ENCODE data around the gene PRKCH. TPM values are rescaled to one million over a fixed set of nuclear protein-coding genes. Genes with fewer than 3 reads are reported as not detected.

The PRKCH gene
- total and polyA plus RNA-seq, 2 donors (not counting 3 experiments of a cell fraction or from before 2014, with no cell fraction given), result 97.7 to 103 TPM

DNA sequence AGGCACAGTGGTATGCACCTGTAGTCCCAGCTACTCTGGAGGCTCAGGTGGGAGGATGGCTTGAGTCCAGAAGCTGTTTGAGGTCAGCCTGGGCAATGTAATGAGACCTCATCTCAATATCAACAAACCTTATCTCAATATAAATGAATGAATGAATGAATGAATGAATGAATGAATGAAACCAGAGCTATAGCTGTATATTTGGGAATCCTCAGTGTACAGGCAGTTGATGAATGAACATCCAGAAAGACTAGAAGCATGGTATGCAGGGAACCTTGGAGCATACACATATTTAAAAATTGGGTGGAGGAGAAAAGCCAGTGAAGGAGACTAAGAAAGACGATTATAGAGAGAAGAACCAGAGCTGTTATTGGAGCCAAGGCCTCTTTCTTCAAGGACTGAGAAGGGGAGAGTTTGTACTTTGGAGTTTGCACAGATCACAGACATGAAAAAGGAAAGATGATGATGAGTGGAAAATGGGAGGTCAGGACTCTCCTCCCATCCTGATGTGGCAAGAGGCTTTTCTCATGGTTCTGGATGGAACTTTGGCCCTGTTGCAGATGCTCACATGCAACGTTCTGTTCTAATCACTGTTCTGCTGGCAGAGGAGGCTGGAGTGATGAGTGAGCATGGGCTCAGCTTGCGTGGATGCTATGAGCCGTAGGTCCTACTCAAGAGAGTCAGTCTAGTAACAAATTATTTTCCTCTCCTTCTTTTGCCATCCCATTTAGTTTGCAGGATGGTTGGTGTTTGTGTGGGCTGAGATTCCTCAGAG, 114.4 kb downstream of the PRKCH start:
- H3K79me2 ChIP-seq (ENCODE audit: control insufficient read depth, insufficient read depth, low read length), result peaks cover 57% of the 10 kb centered on the region
- ChIA-PET CTCF (interaction anchor here (1.0 to 4.2 kb wide), 3 partner anchors 12 to 139 kb away, joined by 3 to 21 read pairs (median 4); no protein-coding TSS in a partner anchor), POLR2A (no interaction called here)
- no TSS peak for BruUV-seq (replicated peaks)
- dilution Hi-C loops (cut with MboI; ENCODE audit: extremely low pct_ligation_motif_present, low sequenced_read_pairs) (no loop called here), intact Hi-C loops (cut with micrococcal nuclease) (loop anchor here (5.0 kb wide), 1 partner anchor 138 kb away; no protein-coding TSS in a partner anchor)
- FAIRE-seq (no peak), DNase-seq (ENCODE audit: low read depth, low spot score) (no peak)
- H3K4me3 ChIP-seq (replicated peaks in 1 of 3; ENCODE audit: insufficient read depth in 1 of 3, low read depth in 1 of 3, low read length in 3 of 3), result no peak overlapping the region
- H3K27ac ChIP-seq (ENCODE audit: insufficient read depth, low read depth, low read length), result no peak overlapping the region
- H3K27me3 ChIP-seq (ENCODE audit: control insufficient read depth in 2 of 2, insufficient read depth in 2 of 2, low read length in 2 of 2), result no peaks in the 10 kb centered on the region
- H3K9me3 ChIP-seq (replicated peaks; ENCODE audit: control insufficient read depth, insufficient read depth, low read length), result no peaks in the 10 kb centered on the region
- TF ChIP-seq JUN (IDR thresholded peaks at IDR 0.05; ENCODE audit: borderline replicate concordance, insufficient read depth, insufficient read length, low read depth), result no peak
- TF ChIP-seq POLR2A (IDR thresholded peaks at IDR 0.05; ENCODE audit: low read depth, low read length), result no peak
- TF ChIP-seq, protein P1, sequence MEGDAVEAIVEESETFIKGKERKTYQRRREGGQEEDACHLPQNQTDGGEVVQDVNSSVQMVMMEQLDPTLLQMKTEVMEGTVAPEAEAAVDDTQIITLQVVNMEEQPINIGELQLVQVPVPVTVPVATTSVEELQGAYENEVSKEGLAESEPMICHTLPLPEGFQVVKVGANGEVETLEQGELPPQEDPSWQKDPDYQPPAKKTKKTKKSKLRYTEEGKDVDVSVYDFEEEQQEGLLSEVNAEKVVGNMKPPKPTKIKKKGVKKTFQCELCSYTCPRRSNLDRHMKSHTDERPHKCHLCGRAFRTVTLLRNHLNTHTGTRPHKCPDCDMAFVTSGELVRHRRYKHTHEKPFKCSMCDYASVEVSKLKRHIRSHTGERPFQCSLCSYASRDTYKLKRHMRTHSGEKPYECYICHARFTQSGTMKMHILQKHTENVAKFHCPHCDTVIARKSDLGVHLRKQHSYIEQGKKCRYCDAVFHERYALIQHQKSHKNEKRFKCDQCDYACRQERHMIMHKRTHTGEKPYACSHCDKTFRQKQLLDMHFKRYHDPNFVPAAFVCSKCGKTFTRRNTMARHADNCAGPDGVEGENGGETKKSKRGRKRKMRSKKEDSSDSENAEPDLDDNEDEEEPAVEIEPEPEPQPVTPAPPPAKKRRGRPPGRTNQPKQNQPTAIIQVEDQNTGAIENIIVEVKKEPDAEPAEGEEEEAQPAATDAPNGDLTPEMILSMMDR (IDR thresholded peaks at IDR 0.05; ENCODE audit: extremely low read depth in 1 of 2, insufficient read depth in 1 of 2, low read depth in 1 of 2, low read length in 2 of 2), result no peak
- TF ChIP-seq GATA2 (IDR thresholded peaks at IDR 0.05; ENCODE audit: insufficient read depth, insufficient read length, low read depth, low read length), result no peak
- no peak for TF ChIP-seq POLR2AphosphoS5 (IDR thresholded peaks at IDR 0.05; ENCODE audit: insufficient read depth, low read depth, low read length)
- no peak for TF ChIP-seq EZH2 (IDR thresholded peaks at IDR 0.05; ENCODE audit: borderline replicate concordance, low read depth, low read length, severe bottlenecking)
- TF ChIP-seq, protein P2, sequence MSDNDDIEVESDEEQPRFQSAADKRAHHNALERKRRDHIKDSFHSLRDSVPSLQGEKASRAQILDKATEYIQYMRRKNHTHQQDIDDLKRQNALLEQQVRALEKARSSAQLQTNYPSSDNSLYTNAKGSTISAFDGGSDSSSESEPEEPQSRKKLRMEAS (IDR thresholded peaks at IDR 0.05; ENCODE audit: insufficient read depth, insufficient read length), result no peak
- no peak for TF ChIP-seq FOS (IDR thresholded peaks at IDR 0.05; ENCODE audit: borderline replicate concordance, insufficient read depth, low read length)
- TF ChIP-seq MYC (IDR thresholded peaks at IDR 0.05; ENCODE audit: low read depth, low read length), result no peak
- no peaks in the 10 kb centered on the region for H3K9me1 ChIP-seq (replicated peaks; ENCODE audit: control insufficient read depth, extremely low read depth, insufficient read depth, low read length)
- H4K20me1 ChIP-seq (replicated peaks; ENCODE audit: control insufficient read depth, extremely low read depth, insufficient read depth, low read length), result no peaks in the 10 kb centered on the region
- H3K9ac ChIP-seq (replicated peaks; ENCODE audit: extremely low read depth, insufficient read depth, low read length), result no peak overlapping the region
- H3K4me2 ChIP-seq (ENCODE audit: insufficient read depth, low read length), result no peak overlapping the region
- peaks cover 68% of the 10 kb centered on the region for H3K4me1 ChIP-seq (ENCODE audit: control insufficient read depth, extremely low read depth, insufficient read depth, low read length)
- H3K36me3 ChIP-seq (ENCODE audit: control insufficient read depth in 2 of 2, extremely low read depth in 1 of 2, insufficient read depth in 2 of 2, low read length in 2 of 2), result no peaks in the 10 kb centered on the region
- H2AFZ ChIP-seq (ENCODE audit: low read depth, low read length), result no peak overlapping the region
